DLD1 (cell line): ENCODE measurements around the gene KMT2E.

ENCODE experiments used
- in situ Hi-C: cut with HindIII; loops from 2 replicates; pipeline ENCODE4 v1.10.0; 2017; ENCODE audit warnings: low sequenced_read_pairs

KMT2E gene

DNA sequence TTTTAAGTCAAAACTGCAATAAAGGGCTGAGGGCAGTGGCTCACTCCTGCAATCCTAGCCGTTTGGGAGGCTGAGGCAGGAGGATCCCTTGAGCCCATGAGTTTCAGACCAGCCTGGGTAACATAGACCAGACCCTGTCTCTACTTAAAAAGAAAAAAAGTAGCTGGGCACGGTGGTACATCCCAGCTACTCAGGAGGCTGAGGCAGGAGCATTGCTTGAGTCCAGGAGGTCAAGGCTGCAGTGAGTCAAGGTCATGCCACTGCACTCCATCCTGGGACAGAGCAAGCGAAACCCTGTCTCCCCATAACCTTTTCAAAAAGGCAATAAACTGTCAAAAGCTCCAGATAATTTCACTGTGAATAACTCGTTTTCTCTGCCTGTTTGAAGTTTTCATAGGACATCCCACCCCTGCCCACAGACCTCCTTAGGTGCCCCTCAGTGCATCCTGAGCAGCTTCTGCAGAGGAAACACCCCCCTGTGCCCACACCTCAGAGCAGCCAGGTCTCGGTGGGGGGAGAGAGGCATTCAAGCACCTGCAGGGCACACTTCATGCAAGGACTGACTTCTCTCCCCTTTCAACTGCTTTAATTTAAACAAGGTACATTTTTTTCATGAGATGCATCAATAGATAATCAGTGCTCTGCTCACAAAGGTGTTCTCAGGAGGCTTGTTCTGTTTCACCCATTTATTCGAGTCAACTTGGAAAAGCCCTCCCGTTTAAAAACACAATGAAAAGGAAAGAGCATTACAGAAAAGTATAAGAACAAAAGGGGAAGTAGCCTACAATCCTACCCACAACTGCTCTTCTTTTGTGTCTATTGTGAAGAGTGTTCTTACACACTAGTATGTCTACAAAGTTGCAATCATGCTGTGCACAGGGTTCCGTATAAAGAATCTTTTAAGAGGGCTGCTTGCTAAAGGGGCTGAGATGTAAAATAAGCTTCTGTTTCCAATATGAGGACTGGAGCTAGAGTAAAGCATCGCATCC is 104.9 kb downstream of the KMT2E start:
- in situ Hi-C loops = no loop called here

DNA sequence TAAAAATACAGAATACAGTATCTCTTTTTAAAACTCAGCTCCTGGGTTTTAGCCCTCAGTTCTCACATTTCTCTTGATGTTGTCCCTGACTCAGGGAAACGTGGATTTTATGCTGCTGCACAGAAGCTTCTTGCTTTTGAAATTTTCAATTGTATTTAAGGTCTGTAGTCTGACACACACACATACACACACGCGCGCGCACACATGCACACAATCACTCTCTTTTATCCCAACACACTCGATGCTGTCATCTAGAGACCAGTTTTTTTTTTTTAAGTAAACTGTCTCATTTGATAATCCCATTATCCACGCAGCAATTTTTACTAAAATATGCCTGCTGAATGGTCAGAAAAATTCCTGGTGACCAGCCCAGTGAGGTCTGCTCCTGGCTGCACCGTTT is 108.6 kb downstream of the KMT2E start:
- in situ Hi-C loops = no loop called here

DNA sequence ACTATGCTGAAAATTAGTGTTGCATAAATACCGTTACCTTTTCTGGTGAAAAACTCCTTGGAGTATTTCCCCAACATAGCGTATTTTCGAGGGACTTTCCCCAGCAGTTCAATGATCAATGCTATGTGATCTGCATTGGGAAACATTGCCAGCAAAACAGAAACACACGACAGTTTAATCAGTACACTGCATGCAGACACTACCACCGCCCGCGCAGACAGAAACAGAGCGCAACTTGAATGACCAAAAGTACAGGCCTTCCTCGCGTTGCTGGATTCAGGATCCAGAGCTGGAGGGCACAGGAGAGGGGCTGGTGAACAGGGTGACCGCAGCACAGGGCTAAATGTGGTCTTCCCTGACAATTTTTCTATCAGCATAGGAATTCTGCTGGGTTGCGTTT is 111.7 kb downstream of the KMT2E start:
- in situ Hi-C loops = no loop called here

DNA sequence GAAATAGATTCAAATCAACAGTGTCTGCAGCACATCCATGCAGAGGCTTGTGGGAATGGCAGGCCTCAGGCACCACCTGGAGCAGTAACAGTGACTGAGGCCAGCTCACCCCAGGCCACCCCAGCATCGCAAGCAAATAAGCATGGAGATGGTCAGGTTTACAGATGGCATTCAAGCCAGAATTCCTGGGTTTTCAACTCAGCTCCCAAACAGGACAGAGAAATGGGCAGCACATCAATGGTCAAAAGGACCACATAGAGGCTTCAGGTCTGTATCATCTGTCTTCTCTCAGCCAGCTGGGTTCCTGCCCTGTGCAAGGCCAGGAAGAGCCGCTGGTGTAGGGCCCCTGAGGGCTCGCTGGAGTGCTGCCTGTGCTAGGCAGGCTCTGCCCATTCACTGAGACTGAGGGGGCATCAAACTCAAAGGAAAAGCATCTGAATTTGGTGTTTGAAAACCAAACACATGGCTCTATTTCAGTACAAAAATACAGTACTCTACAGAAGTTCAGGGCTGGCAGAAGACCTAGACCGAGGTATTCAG is 112.5 kb downstream of the KMT2E start:
- in situ Hi-C loops = no loop called here

DNA sequence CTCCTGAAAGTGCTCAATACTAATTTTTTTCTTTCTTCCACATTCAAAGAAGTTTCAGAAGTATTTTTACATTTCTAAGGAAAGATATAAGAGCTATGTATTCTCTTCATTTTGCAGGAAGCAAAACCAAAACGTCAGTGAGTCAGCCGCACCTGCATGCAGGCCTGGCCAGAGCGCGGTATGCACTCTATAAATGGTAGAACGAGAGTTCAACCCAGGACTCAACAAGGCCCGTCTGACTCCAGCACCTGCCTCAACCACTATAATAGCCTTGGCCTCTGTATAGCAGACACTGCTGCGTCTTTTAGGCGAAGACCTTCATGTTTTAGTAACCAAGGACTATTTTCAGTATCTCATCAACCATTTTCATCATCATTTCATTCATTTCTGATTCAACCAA is 113.2 kb downstream of the KMT2E start:
- in situ Hi-C loops = no loop called here

DNA sequence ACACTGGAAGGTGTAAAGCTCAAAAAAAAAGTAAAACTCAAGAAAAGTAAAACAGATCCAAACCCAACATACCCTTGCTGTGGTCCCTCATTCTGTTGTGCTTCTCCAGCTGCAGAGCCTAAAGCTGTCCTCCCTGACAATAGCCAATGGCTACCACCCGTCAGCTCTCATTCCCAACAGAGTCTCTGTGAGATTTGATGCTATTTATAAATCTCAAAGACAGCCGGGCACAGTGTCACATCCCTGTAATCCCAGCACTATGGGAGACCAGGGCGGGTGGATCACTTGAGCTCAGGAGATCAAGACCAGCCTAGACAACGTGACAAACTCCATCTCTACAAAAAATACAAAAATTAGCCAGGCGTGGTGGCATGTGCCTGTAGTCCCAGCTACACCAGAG is 116.0 kb downstream of the KMT2E start:
- in situ Hi-C loops = no loop called here

DNA sequence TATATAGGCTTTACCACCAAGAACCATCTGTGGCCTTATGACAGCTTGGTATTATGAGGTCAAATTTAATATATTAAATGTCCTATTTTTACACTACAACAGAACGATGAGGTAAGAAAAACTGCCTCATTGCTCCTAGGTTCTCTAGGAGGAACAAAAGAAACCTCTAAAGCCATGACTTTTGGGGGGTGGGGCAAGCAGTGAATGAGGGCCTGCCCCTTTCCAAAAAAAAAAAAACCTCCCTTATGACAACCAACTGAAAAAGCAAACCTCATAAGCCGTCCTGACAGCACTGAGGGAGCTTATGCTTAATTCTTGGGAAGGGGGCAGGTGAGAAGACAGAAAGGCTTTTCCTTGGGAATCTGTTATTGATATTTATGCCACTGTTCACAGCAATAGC is 116.6 kb downstream of the KMT2E start:
- in situ Hi-C loops = no loop called here

DNA sequence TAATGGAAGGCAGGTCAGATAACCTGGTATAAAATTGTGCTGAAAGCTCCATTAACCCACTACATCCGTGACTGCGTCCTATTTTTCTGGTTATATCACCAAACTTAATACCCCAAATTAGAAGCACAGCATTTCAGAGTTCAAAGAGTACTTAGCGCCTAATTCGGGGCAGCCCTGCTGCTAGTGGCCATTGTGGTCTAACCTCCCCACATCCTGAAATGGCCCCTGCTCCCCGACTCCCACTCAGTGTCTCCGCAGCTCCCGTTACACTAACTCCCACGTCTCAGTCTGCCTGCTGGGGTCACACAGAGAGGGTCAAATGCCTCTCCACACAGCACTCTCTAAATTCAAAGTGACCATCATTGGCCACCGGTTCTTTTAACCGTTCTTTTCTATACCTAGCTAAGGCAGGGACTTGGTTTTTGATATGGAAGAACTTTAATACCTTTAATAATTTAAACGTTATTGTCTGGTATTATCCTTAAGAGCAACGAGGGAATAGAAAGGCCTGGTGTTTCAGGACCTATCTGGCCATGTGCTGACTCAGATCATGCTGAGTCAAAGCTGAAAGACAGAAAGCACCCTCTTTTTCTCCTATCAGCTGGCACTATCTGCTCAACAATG is 117.1 kb downstream of the KMT2E start:
- in situ Hi-C loops = no loop called here

DNA sequence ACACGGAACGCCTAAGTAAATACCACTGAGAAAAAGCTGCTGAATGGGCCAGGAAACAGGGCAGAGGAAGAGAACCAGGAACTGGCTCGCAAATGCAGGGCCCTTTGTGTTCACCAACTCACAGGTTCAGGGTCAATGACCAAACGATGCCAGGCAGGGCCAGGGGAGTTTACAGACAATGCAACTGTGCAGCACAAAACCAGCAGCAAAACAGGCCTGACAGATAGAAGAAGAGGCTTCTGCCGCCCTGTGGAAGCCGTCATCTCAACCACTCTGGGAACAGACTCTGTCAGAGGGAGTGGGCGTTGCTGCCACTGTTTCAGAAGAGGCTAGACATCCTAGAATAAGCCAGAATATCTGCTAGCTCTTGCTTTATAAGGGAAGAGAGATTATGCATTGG is 117.9 kb downstream of the KMT2E start:
- in situ Hi-C loops = no loop called here

DNA sequence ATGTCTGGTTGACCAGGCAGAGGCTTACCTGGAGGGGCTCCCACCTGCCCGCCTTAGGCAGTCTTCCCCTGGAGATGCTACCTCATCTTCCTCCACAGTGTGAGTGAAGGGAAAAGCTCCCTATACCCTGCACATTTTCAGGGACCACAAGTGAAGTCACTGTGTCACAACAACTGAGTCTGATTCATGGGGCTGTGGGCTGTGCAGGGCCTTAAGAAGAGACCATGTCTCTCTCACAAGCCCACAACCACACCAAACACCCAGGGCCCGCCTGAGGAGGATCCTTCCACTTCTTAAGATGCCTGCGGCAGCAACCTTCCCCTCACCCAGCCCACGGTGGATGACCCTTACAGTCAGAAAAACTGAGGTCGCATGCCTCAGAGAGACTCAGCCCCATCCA is 118.3 kb downstream of the KMT2E start:
- in situ Hi-C loops = no loop called here

DNA sequence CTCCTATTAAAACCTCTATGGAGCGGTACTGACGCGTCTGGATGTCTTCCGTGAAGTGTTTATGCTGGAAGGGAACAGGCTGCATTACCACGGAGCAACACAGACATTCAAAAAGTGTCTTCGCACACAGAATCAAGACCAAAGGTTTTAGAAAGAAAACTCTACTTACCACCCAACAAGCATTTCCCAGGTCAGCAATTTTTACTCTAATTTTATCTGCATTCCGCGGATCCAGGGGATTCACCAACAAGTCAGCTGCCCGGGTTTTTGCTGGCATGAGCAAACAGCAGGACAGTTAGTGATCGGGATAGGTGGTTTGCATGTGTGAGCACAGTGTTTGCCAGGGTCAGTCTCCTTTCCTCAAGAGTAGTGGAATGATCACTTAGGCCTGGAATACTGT is 118.8 kb downstream of the KMT2E start:
- in situ Hi-C loops = no loop called here

DNA sequence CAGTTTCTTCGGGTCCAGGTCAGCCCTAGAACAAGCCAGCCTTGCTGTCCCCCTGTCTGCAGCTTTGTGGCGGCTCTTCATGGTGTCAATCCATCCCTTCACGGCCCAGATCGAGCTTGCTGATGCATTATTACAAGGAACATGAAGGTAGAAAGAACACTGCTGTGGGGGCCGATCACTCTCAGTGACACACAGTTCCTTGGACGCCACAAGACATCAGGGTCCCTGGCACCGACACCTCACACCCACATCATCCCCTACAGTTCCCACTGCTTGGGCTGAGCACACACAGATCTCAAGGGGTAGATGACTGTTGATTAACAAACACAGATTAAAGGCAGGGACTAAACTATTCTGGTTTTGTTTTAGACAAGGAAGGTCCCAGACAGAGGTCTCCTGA is 119.4 kb downstream of the KMT2E start:
- in situ Hi-C loops = no loop called here

DNA sequence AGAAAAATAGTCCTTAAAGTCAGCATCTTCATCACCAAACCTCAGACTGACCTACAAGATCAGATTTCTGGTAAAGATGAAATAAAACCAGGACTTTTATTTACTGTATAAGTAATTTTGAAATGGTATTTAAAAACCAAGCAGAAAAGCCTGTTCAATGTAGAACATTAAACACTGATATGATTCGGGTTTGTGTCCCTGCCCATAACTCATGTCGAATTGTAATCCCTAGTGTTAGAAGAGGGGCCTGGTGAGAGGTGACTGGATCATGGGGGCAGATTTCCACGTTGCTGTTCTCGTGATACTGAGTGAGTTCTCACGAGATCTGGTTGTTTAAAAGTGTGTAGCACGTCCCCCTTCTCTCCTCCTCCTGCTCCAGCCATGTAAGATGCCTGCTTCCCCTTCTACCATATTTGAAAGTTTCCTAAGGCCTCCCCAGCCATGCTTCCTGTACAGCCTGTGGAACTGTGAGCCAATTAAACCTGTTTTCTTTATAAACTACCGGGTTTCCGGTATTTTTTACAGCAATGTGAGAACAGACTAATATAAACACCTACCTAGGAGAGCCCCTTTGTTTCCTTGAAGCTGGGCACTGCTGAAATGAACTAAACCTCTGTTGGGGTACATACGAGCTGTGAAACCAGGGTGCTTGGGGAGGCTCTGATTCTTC is 120.1 kb downstream of the KMT2E start:
- in situ Hi-C loops = no loop called here

DNA sequence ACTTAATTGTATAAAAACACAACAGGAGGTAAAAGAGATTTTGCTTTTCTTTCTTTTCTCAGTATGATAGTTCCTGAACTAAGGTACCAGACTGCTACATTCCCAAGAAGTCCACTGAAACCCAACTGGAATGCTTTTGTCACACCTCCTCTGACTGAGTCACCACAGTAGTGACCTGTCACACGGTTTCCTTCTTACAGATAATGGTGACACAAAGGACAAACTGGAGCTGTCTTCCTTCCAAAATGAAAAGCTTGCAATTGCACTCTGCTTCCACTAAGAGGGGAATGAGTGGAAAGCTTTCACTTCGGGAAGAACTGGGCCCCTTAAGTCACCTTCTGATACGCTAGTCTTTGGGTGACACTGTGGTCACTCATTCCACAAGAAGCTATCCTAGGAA is 122.2 kb downstream of the KMT2E start:
- in situ Hi-C loops = no loop called here

DNA sequence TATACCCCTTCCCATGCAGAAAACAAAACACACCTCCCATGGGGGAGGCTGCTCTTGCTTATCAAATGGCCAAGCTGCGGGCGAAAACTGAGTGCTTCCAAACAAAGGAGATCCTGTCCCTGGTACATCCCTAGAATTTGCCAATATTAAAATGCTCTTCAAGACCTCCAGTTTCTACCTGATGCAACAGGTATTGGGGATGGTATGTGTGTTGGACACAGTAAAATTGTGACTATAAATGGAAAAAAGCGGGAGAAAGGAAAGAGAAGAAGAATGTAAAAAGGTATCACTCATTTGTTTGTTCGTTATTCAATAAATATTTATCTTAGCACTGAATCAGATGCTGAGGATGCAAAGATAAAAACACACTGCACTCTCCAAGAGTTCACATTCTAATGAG is 123.9 kb downstream of the KMT2E start:
- in situ Hi-C loops = no loop called here

DNA sequence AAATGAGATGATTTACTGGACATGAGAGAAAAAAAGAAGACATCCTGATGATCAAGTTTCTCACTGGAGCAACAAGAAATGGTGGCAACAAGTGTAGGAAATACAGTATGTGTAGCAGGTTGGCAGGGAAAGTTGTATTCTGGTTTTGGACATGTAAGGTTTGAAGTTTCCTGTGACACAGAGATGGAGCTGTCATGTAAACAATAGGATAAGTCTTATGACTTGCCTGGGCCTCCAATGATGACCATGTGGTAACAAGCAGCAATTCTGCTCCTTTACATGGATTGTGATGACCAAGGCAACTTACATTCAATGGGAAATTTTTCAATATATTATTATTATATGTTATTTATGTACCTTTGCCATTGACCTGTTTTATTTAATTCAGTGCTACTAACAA is 125.4 kb downstream of the KMT2E start:
- in situ Hi-C loops = no loop called here

DNA sequence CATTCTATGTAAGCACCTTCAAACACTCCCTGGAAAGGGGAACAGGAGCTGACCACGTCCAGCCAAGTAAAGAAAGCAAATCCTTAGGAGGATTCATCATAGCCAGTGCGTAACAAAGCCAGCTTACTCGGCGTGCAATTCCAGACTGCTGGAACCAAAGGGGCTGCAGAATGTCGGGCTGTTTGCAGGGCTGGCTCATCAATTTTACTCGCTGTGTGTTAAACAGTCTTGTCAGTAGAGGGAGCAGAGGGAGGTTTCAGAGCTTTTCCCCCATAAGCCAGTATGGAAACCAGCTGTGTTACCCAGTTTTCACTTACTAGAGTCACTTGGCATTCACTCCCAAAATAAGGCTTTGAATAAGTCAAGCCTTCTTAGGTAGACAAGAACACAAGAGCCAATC is 127.1 kb downstream of the KMT2E start:
- in situ Hi-C loops = no loop called here

DNA sequence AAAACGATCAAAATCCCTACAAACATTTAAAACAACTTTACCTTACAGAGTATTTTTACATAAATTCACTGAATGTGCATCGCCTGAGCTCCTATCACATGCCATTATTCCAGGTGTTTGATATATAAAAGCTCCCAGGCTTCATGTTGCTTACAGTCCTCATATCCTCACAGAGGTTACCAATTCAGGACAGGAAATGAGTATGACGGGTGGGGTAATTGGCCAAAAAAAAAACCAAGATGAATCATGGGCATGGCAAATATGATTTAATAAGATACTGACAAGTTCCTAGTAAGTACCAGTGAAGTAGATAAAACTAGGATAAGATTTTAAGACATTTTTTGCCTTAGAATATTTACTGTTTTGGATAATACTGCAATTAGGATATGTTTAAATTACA is 135.8 kb downstream of the KMT2E start:
- in situ Hi-C loops = no loop called here

DNA sequence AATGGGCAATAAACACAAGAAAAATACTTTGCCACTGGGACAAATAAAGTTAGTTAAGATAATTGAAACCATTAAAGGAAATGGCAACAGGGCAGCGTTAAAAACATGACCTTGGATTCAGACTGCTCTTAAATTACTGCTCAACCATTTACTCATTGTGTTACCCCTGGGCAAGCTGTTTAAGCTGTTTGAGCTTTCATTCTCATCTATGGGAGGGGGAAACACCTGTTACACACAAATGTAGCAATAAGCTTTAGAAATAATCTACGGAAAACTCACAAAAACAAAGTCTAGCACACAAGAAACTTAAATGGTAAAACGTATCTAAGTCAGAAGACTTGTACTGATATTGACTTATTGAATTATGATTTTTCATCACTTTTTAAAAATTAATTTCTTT is 137.1 kb downstream of the KMT2E start:
- in situ Hi-C loops = no loop called here

DNA sequence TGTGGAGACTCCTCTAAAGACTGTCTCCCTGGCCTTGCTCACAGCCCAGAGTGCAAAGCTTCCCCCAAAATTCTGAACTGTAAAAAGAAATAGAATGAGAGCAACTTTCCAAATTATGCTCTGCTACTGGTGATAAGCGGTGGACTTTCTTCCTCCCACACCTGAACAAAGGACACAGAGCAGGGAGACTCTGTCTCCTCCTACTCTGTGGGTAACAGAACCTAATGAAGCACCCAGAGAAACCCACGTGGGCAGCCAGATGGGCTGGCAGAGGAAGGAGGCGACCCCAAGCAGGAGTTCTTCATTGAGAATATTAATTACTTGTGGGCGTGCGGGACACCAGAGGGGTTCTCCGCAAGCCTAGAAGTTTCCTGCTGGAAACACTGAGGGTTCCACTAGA is 139.5 kb downstream of the KMT2E start:
- in situ Hi-C loops = no loop called here

DNA sequence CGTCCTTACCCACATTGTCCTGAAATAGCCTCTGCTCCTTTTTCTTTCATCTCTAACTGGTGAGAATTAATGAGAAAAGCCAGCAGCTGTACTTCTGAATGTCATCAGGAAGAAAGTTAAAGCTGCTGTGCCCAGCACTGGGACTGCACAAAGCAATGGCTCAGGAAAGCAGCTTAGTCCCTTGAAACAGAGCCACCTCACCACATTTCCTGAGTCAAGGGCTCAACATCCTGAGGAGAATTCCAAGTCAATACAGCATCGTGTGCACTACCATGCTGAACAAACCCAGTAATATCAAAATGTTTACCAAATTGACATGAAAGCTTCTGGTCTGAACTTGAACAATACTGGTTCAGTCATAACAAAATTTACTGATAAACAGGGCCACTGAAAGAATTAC is 140.1 kb downstream of the KMT2E start:
- in situ Hi-C loops = no loop called here

DNA sequence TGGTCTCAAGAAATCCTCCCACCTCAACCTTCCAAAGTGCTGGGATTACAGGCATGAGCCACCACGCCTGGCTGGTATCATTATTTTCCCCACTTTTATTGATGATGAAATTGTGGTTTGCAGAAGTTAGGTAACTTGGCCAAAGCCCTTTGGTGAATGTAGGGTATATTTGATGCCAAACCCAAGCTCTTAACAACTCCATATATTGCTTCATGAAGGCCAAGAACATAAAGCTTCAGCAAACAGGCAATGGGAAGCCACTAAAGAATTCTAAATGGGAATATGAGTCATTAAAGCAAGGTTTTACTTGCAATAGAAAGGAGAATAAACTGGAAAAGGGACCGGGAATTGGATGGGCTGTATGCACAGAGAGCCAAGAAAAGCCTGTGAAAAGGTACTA is 142.7 kb downstream of the KMT2E start:
- in situ Hi-C loops = no loop called here
